Fibroblast of skin of left biceps (primary cell): ENCODE measurements around the gene CTSL.
"Not testable (repeated sequence)": the region's sequence is repeated elsewhere in the genome, so short reads cannot be mapped to it uniquely, and the experiment has no call there.

Experiments
- DNase-seq, 2 experiments: peaks; one replicate each; pipeline ENCODE4 v3.0.0-alpha.2; 2013; ENCODE audit warnings: low read depth in 2 of 2

The CTSL gene

GRCh38 chr9:87722393-87723088, 3.4 kb upstream of the CTSL start:
- DNase-seq = no peak

GRCh38 chr9:87725356-87725899, 491 bp upstream of the CTSL start:
- no peak for DNase-seq

GRCh38 chr9:87729246-87729645, 3.3 kb downstream of the CTSL start:
- no peak for DNase-seq

GRCh38 chr9:87731321-87731720, 5.4 kb downstream of the CTSL start:
- no peak for DNase-seq

- no peak for DNase-seq
These were observed 6.4 kb downstream of the CTSL start for GRCh38 chr9:87732344-87732743.

- no peak for DNase-seq
These were observed 6.8 kb downstream of the CTSL start for GRCh38 chr9:87732756-87733155.

- DNase-seq = no peak
These were observed 7.5 kb downstream of the CTSL start for GRCh38 chr9:87733273-87734052.

GRCh38 chr9:87734106-87734505, 8.2 kb downstream of the CTSL start:
- no peak for DNase-seq

GRCh38 chr9:87739546-87739945, 13.6 kb downstream of the CTSL start:
- DNase-seq = no peak

GRCh38 chr9:87740209-87740608, 14.3 kb downstream of the CTSL start:
- no peak for DNase-seq

GRCh38 chr9:87741326-87741725, 15.4 kb downstream of the CTSL start:
- no peak for DNase-seq

- no peak for DNase-seq
These were observed 16.0 kb downstream of the CTSL start for GRCh38 chr9:87741891-87742290.

GRCh38 chr9:87742813-87743428, 17.0 kb downstream of the CTSL start:
- DNase-seq = no peak

- not testable (repeated sequence) for DNase-seq
These were observed 18.3 kb downstream of the CTSL start for GRCh38 chr9:87744247-87744646.

- no peak for DNase-seq
These were observed 20.3 kb downstream of the CTSL start for GRCh38 chr9:87746186-87746585.

GRCh38 chr9:87748881-87749280, 23.0 kb downstream of the CTSL start:
- no peak for DNase-seq

- DNase-seq = no peak
These were observed 23.6 kb downstream of the CTSL start for GRCh38 chr9:87749335-87750035.

- no peak for DNase-seq
These were observed 24.8 kb downstream of the CTSL start for GRCh38 chr9:87750726-87751125.

- DNase-seq = no peak
These were observed 25.5 kb downstream of the CTSL start for GRCh38 chr9:87751423-87751822.

GRCh38 chr9:87751868-87752267, 25.9 kb downstream of the CTSL start:
- DNase-seq = no peak

GRCh38 chr9:87753313-87753712, 27.4 kb downstream of the CTSL start:
- no peak for DNase-seq

- not testable (repeated sequence) for DNase-seq
These were observed 32.4 kb downstream of the CTSL start for GRCh38 chr9:87758330-87758729.
